H1 (cell line): ENCODE measurements around the gene DAGLA. TPM values are rescaled to one million over a fixed set of nuclear protein-coding genes. Genes with fewer than 3 reads are reported as not detected.

Experiments
- MAX ChIP-seq: IDR thresholded peaks from 2 replicates; pipeline ENCODE4 v1.6.1; 2012; ENCODE audit warnings: inconsistent platforms
- RAD21 ChIP-seq, 2 experiments: IDR thresholded peaks in 1 of 2; conservative IDR thresholded peaks in 1 of 2; 2 replicates each; pipeline ENCODE4 v1.6.1; 2011; ENCODE audit warnings: low read depth in 2 of 2, low read length in 2 of 2, improper control_type of control experiment in 1 of 2, inconsistent platforms in 1 of 2, mild to moderate bottlenecking in 1 of 2, moderate library complexity in 1 of 2
- RFX5 ChIP-seq: IDR thresholded peaks from 2 replicates; pipeline ENCODE4 v1.6.1; 2011; ENCODE audit warnings: low read depth, low read length, improper control_type of control experiment, borderline replicate concordance
- SIN3A ChIP-seq, 2 experiments: IDR thresholded peaks in 1 of 2; conservative IDR thresholded peaks in 1 of 2; 2 replicates each; pipeline ENCODE4 v1.6.1; 2011 to 2012; ENCODE audit warnings: low read length in 2 of 2, improper control_type of control experiment in 1 of 2, low read depth in 1 of 2, mild to moderate bottlenecking in 1 of 2
- TAF7 ChIP-seq: optimal IDR thresholded peaks from 2 replicates; pipeline ENCODE3; 2011; ENCODE audit warnings: low read depth, mild to moderate bottlenecking, inconsistent platforms, low read length, moderate library complexity, borderline replicate concordance
- YY1 ChIP-seq: IDR thresholded peaks from 2 replicates; pipeline ENCODE4 v1.6.1; 2011; ENCODE audit warnings: low read depth, mild to moderate bottlenecking, low read length
- polyA plus RNA-seq, 7 experiments: library from polyadenylated mRNA; depleted of rRNA in 3 of 7; stranded (reverse) in 5 of 7; unstranded in 2 of 7; fragments of >200 nt in 5 of 7; fragments of 200-250 nt in 2 of 7; gene quantifications; 1 replicate in 5 of 7; 2 replicates in 1 of 7; 4 replicates in 1 of 7; pipeline versions ENCODE4 v1.2.1 to v1.2.3, GENCODE V29; 2011 to 2013; ENCODE audit warnings: missing spikeins in 2 of 7, mixed read lengths in 2 of 7
- total RNA-seq: library from RNA; stranded (reverse); fragmentation: NEBNext Ultra II Directional; extraction: Animal tissue kit (Norgen Biotek cat#: 25700); gene quantifications from 2 replicates; pipeline ENCODE4 v1.2.1, GENCODE V29; 2021

The DAGLA gene
- total and polyA plus RNA-seq, 2 of the 8 experiments (the other 6 are each of a cell fraction or from before 2014, with no cell fraction given), result 3.6 to 6.6 TPM

DNA sequence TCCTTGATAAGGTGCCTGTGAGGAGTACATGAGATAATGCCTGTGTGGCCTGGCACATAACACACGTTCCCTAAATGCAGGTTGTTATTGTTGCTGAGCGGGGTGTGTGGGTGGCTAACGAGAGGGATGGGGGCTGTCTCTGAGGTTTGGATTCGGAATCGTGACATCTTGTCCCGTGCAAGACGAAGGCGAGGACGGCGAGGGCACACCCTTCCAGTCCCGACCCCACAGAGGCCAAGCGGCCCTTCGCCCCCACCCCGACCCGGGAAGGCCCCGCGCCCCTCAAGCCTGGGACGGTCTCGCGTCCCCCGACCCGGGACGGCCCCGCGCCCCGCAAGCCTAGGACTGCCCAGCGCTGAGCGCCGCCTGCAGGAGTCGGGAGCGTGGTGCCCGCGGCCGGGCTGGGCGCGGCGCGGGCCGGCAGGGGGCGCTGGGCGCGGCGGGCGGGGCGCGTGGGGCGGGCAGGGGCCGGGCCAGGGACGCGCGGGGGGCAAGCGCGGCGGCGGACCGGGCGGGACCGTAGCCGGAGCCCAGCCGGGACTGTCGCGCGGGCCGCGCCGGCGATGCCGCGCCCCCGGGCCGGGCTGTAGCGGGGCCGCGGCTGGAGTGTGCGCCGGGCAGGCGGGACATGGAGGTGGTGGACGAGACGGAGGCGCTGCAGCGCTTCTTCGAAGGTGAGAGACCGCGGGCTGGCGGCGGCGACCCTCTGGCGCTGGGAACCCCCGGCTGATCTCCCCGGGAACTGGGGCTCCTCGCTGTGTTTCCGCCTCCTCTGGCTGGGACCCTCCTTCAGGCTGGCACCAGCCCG is 72.1 kb downstream of the DAGLA start, which contains the start of gene MYRF (continued):
- TF ChIP-seq RFX5 (no peak), RAD21 (IDR thresholded peaks at IDR 0.05 in 1 of 2, conservative IDR thresholded peaks at IDR 0.05 in 1 of 2; ENCODE audit: low read depth in 2 of 2, low read length in 2 of 2) (peak; percentile 12 to 59; a peak in 3 of 4 replicates), YY1 (no peak), SIN3A (conservative IDR thresholded peaks at IDR 0.05 in 1 of 2, IDR thresholded peaks at IDR 0.05 in 1 of 2; ENCODE audit: low read depth in 1 of 2, low read length in 2 of 2) (0 out of 4 replicates have a peak, but pooled peaks of 1 of the 2 experiments have one; percentile 26), MAX (peak; percentile 12; the same call in 1 of the 2 replicates), TAF7 (no peak)
